ENCODE results near the gene SCG5.

GRCh38 chr15:32694222-32694983 is 52.9 kb downstream of the SCG5 start:
- TF ChIP-seq, protein P1, sequence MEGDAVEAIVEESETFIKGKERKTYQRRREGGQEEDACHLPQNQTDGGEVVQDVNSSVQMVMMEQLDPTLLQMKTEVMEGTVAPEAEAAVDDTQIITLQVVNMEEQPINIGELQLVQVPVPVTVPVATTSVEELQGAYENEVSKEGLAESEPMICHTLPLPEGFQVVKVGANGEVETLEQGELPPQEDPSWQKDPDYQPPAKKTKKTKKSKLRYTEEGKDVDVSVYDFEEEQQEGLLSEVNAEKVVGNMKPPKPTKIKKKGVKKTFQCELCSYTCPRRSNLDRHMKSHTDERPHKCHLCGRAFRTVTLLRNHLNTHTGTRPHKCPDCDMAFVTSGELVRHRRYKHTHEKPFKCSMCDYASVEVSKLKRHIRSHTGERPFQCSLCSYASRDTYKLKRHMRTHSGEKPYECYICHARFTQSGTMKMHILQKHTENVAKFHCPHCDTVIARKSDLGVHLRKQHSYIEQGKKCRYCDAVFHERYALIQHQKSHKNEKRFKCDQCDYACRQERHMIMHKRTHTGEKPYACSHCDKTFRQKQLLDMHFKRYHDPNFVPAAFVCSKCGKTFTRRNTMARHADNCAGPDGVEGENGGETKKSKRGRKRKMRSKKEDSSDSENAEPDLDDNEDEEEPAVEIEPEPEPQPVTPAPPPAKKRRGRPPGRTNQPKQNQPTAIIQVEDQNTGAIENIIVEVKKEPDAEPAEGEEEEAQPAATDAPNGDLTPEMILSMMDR (IDR thresholded peaks at IDR 0.05; ENCODE audit: insufficient read depth, low read depth, low read length), result no peak
- TF ChIP-seq EZH2 (IDR thresholded peaks at IDR 0.05; ENCODE audit: insufficient read depth, low read length), result no peak

Measured in astrocyte (in vitro differentiated cells and primary cell).